GM23248 (cell line): ENCODE data around the gene CDH13.

Experiments used
- EZH2 ChIP-seq: fragments of 200-600 bp; sonication (generic); IDR thresholded peaks from 2 replicates; pipeline ENCODE4 v1.6.1; 2018; ENCODE audit warnings: antibody characterized with exemption, mild to moderate bottlenecking; ENCODE audit not compliant: insufficient read depth, poor library complexity, severe bottlenecking
- EZH2phosphoT487 ChIP-seq: fragments of 200-600 bp; sonication (generic); IDR thresholded peaks from 2 replicates; pipeline ENCODE4 v1.6.1; 2018; ENCODE audit warnings: antibody characterized with exemption, moderate library complexity, mild to moderate bottlenecking, low read depth; ENCODE audit not compliant: insufficient read depth

DNA sequence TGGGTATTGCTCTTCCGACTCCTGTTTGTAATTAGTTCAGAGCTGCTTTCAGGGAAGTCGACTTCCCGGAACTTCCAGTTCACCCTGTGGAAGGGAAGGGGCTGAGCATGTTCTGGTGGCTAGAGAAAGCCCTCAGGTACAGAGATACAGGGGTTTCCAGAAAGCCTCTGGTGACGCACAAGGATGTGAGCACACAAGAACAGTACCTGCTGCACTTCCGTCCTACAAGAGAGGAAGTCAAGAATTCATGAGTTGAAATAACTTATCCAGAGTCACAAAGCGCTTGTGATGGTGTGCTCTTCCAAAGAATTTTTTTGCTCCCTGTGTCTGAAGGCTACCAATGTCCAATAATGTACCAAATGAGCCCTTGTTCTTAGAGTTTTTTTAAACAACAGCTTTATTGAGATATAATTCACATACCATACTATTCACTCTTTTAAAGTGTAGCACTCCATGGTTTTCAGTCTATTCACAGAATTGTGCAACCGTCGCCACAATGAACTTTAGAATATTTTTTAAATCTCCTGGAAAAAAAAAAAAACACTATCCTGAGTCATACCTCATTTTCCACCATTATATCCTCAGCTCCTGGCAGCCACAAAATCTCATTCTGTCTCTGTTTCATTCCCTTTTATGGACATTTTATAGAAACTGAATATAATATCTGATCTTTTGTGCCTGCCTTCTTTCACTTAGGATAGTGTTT, 327.6 kb downstream of the CDH13 start:
- TF ChIP-seq EZH2, result no peak
- no peak for TF ChIP-seq EZH2phosphoT487
